Astrocyte of the spinal cord (primary cell): Measurements from ENCODE around the gene ANTXRL.

Source experiments
- DNase-seq: peaks from one replicate; pipeline ENCODE4 v3.0.0; 2011; ENCODE audit warnings: low read depth, low spot score
- H3K4me3 ChIP-seq: 2 replicates; pipeline ENCODE4 v1.5.1; 2011; ENCODE audit warnings: low read depth, mild to moderate bottlenecking, low read length, moderate library complexity
- in situ Hi-C: cut with HindIII; loops from 2 replicates; pipeline ENCODE4 v1.10.0; 2017; ENCODE audit warnings: low sequenced_read_pairs
- TF ChIP-seq, protein P1 (sequence below): IDR thresholded peaks from 2 replicates; pipeline ENCODE4 v1.5.1; 2012; ENCODE audit warnings: low read depth, mild to moderate bottlenecking, low read length, inconsistent platforms

ANTXRL gene

DNA sequence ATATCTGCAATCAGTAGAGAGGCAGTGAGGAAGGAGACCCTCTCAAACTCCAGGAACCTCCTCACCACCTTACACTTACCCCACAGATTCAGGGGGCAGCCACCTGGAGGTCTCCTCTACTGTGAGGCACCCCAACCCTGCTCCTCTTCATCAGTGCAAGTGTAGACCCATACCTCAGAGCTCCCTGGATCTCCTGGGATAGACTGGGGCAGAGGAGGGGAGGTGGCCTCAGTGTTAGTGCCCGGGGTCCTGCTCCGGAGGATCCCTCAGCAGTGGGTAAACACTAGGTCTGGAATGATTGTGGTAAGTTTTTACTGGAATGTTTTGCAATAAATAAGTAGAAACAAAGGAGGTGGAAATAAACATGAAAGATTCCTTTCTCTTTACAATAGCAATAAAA is 31.1 kb downstream of the ANTXRL start:
- in situ Hi-C loops = no loop called here
- TF ChIP-seq, protein P1, sequence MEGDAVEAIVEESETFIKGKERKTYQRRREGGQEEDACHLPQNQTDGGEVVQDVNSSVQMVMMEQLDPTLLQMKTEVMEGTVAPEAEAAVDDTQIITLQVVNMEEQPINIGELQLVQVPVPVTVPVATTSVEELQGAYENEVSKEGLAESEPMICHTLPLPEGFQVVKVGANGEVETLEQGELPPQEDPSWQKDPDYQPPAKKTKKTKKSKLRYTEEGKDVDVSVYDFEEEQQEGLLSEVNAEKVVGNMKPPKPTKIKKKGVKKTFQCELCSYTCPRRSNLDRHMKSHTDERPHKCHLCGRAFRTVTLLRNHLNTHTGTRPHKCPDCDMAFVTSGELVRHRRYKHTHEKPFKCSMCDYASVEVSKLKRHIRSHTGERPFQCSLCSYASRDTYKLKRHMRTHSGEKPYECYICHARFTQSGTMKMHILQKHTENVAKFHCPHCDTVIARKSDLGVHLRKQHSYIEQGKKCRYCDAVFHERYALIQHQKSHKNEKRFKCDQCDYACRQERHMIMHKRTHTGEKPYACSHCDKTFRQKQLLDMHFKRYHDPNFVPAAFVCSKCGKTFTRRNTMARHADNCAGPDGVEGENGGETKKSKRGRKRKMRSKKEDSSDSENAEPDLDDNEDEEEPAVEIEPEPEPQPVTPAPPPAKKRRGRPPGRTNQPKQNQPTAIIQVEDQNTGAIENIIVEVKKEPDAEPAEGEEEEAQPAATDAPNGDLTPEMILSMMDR = no peak
- no peak overlapping the region for H3K4me3 ChIP-seq
- no peak for DNase-seq

DNA sequence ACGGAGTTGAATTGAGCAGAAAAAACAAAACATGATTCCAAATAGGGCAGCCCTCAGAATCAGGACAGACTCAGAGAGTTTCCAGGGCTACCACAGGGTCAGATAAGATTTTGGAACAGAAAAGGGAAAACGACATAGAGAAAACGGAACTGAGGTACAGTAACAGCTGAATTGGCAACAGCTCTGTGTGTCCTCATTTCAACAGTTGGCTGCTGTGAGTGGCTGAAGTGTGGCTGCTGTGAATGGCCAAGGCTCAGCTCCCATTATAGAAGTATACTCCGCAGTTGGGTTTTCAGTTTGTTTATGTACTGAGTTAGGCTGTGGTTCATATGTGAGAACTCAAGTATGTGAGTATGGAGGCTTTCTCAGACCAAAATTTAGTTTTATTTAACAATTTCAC is 32.0 kb downstream of the ANTXRL start:
- H3K4me3 ChIP-seq = no peak overlapping the region
- in situ Hi-C loops = no loop called here
- DNase-seq = no peak
- TF ChIP-seq, protein P1 = no peak

DNA sequence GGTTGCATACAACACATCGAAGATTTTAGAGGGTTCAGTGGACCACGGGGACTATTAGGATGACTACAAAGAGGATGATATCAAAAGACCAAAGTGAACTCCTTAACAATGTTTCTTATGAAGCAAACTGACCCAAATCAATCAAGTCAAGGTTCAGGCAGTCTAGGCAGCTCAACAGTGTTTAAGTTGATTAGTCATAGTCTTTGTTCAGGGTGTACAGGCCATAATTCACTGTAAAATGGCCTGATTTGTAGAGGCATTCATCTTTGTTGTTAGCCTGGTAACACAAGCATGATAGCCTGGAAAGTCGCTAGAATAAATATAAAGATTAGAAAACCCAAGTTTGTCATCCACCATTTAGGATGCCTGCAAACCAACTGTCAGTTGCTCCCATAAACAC is 32.6 kb downstream of the ANTXRL start:
- TF ChIP-seq, protein P1 = no peak
- H3K4me3 ChIP-seq = no peak overlapping the region
- in situ Hi-C loops = no loop called here
- DNase-seq = no peak

DNA sequence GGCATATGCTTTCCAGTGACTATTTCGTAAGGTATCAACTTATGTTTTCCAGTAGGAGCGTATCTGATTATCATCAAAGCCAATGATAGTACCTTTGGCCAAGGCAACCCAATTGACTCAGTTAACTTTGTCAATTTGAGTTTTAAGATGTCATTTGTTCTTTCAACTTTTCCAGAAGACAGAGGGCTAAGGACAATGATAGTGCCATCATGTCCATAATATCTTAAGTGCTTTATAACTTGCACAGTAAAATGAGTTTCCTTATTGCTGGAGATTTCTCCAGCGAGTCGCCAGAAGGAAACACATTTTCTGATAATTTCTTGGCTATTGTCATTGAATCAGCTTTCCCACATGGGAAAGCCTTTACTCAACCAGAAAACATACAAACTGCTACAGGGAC is 35.0 kb downstream of the ANTXRL start:
- H3K4me3 ChIP-seq = no peak overlapping the region
- in situ Hi-C loops = no loop called here
- TF ChIP-seq, protein P1 = no peak
- no peak for DNase-seq

DNA sequence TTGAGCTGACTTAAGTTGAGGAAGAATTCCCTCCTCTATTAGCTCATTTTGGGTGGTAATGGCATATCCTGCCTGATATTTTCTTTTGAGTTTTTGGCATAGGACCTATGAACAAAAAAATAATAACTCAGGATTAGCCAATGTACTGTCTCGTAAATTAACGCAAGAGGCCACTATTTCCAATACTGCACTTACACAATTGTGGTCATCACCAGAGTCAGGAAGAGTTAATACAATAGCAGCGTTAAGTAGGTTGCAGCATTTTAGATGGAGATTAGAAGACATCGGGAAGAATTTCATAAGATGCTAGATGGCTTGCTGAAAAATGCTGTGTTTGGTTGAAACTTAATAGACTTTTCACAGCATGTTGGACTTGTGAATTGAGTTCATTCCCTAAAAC is 36.4 kb downstream of the ANTXRL start:
- TF ChIP-seq, protein P1 = no peak
- no peak for DNase-seq
- H3K4me3 ChIP-seq = no peak overlapping the region
- in situ Hi-C loops = no loop called here

DNA sequence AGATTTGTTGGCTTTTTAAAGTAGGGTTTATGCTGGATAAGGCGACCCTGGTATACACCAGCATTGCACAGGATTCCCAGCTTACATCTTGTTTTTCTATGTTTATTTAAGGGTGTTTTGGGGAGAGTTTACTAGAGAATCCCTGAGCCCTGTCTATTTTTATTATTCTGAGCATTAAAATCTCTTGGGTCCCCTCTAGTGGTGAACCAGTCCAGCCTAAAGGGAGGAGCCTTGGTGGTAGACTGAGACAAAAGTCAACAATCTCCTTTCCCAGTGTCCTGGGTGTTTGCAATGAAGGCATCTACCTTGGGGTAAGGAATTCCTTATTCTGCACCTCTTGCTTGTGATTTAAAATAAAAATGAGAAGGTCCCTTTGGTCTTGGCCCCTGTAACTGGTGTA is 38.2 kb downstream of the ANTXRL start:
- H3K4me3 ChIP-seq = no peak overlapping the region
- DNase-seq = no peak
- in situ Hi-C loops = no loop called here
- TF ChIP-seq, protein P1 = peak; percentile 57

DNA sequence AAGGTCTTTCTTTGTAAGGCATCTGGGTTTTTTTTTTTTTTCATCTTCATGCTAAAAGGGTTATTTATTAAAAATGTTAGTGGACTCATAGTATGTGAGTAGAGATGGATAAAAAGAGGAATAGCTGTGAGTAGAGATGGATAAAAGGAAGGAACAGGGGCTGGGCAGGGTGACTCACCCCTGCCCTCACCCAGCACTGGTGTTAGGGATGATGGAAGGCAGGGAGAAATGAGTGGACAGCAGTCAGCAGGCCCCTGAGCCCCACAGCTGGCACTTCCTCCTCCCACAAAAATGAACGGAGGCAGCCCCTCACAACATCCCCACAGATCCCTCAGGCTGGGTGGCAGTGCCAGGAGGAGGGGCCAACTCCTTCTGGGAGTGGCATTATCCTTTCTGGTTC is 39.3 kb downstream of the ANTXRL start:
- H3K4me3 ChIP-seq = no peak overlapping the region
- TF ChIP-seq, protein P1 = no peak
- in situ Hi-C loops = no loop called here
- DNase-seq = no peak
